Dendritic cell treated with granulocyte-macrophage colony-stimulating factor and Interleukin-4, amounts not matched to agents 40 ng/mL and 50 ng/mL, for 4 days (primary cell): ENCODE measurements around the gene SLC39A8.

ENCODE experiments used
- H3K27ac Mint-ChIP-seq: one replicate; pipeline ENCODE4 v1.8.0; 2022; ENCODE audit warnings: mild to moderate bottlenecking, mixed read lengths
- H3K27me3 Mint-ChIP-seq: one replicate; pipeline ENCODE4 v1.8.0; 2022; ENCODE audit warnings: mild to moderate bottlenecking, mixed read lengths
- H3K36me3 Mint-ChIP-seq: one replicate; pipeline ENCODE4 v1.8.0; 2022; ENCODE audit warnings: low read depth, mixed read lengths
- H3K4me1 Mint-ChIP-seq: one replicate; pipeline ENCODE4 v1.8.0; 2022; ENCODE audit warnings: low read depth, mixed read lengths
- H3K4me3 Mint-ChIP-seq: one replicate; pipeline ENCODE4 v1.8.0; 2022; ENCODE audit warnings: mild to moderate bottlenecking, moderate library complexity, mixed read lengths
- H3K9me3 Mint-ChIP-seq: one replicate; pipeline ENCODE4 v1.8.0; 2022; ENCODE audit warnings: mixed read lengths
- intact Hi-C: fragments of 100-400 bp; cut with micrococcal nuclease; formaldehyde crosslinking; loops from one replicate; pipeline ENCODE4 v1.15.0; 2022

Gene SLC39A8

GRCh38 chr4:102222838-102223409 is 122.4 kb downstream of the SLC39A8 start:
- Mint-ChIP-seq H3K9me3 (peaks cover 5% of the 10 kb centered on the region), H3K4me3 (no peak overlapping the region), H3K36me3 (no peaks in the 10 kb centered on the region), H3K27me3 (no peaks in the 10 kb centered on the region), H3K4me1 (no peaks in the 10 kb centered on the region), H3K27ac (no peak overlapping the region)
- intact Hi-C loops, result no loop called here

GRCh38 chr4:102219129-102219528 is 126.2 kb downstream of the SLC39A8 start:
- no peaks in the 10 kb centered on the region for H3K9me3 Mint-ChIP-seq
- intact Hi-C loops, result no loop called here
- no peaks in the 10 kb centered on the region for H3K27me3 Mint-ChIP-seq
- no peak overlapping the region for H3K27ac Mint-ChIP-seq
- no peaks in the 10 kb centered on the region for H3K36me3 Mint-ChIP-seq
- no peak overlapping the region for H3K4me3 Mint-ChIP-seq
- H3K4me1 Mint-ChIP-seq, result no peaks in the 10 kb centered on the region

DNA sequence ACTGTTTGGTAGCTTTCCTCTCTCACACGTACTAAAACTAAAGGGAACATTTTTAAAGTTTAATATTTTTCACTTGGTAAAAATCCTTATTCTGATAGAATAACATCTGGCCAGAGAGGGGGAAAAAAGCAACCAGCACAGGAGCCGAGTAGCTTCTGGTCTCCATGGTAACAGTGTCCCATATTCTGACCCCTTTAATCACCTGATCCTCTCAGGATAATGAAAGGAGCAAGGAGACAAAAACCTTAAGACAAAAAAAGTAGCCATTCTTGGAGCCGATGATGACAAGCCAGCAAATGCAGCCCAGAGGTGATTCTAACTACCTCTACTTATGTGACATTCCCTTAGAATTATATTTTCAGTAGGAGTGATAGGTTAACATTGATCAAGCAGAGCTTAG is 126.6 kb downstream of the SLC39A8 start:
- Mint-ChIP-seq H3K9me3 (no peaks in the 10 kb centered on the region), H3K27ac (no peak overlapping the region), H3K4me1 (no peaks in the 10 kb centered on the region), H3K27me3 (no peaks in the 10 kb centered on the region), H3K4me3 (no peak overlapping the region), H3K36me3 (no peaks in the 10 kb centered on the region)
- intact Hi-C loops, result no loop called here

- intact Hi-C loops, result no loop called here
- Mint-ChIP-seq H3K27me3 (no peaks in the 10 kb centered on the region), H3K4me3 (no peak overlapping the region), H3K9me3 (no peaks in the 10 kb centered on the region), H3K36me3 (no peaks in the 10 kb centered on the region), H3K4me1 (no peaks in the 10 kb centered on the region), H3K27ac (no peak overlapping the region)
Observed at GRCh38 chr4:102217775-102218355, 127.4 kb downstream of the SLC39A8 start.

DNA sequence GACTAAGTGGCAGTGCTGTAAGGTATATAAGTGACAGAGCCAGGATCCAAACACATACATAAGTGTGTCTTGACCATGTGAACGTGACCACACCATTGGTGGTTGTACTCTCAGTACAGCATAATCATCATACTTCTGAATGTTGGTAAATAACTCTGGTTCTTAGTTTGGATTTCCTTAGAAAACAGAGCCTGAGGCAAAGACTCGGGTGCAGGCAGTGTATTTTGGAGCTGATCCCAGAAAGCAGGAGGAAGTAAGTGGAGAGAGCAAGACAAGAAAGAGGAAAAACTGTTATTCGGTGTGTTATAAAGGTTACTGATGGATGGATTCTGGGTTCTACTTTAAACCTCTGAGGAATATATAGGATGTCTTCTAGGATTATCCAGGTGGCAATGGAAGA is 127.9 kb downstream of the SLC39A8 start:
- no peaks in the 10 kb centered on the region for H3K27me3 Mint-ChIP-seq
- H3K9me3 Mint-ChIP-seq, result no peaks in the 10 kb centered on the region
- H3K27ac Mint-ChIP-seq, result no peak overlapping the region
- no peaks in the 10 kb centered on the region for H3K4me1 Mint-ChIP-seq
- no peak overlapping the region for H3K4me3 Mint-ChIP-seq
- intact Hi-C loops, result no loop called here
- H3K36me3 Mint-ChIP-seq, result no peaks in the 10 kb centered on the region

- Mint-ChIP-seq H3K36me3 (no peaks in the 10 kb centered on the region), H3K27me3 (no peaks in the 10 kb centered on the region), H3K27ac (no peak overlapping the region), H3K9me3 (no peaks in the 10 kb centered on the region), H3K4me3 (no peak overlapping the region), H3K4me1 (no peaks in the 10 kb centered on the region)
- intact Hi-C loops, result no loop called here
Observed at GRCh38 chr4:102216666-102217065, 128.6 kb downstream of the SLC39A8 start.

DNA sequence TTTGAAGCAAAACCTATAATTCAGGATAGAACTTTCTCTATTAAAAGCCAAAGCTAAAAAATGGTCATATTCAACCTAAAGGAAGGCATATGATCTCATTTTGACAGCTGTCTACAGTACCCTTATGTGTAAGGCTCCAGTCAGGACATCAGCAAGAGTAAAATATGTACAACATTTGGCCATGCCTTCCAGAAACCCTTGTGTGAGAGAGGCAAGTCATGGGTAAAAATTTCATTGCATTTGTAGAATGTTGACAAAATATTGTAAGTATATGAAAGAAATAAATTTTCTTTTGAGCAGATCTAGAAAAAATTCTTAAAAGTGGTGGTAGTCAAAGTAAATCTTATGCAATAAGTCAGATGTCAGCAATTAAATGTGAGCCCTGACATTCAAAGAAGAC is 132.3 kb downstream of the SLC39A8 start:
- Mint-ChIP-seq H3K4me1 (no peaks in the 10 kb centered on the region), H3K27ac (no peak overlapping the region), H3K36me3 (no peaks in the 10 kb centered on the region), H3K4me3 (no peak overlapping the region), H3K9me3 (peaks cover 9% of the 10 kb centered on the region), H3K27me3 (no peaks in the 10 kb centered on the region)
- intact Hi-C loops, result no loop called here
